Measurements from ENCODE around the gene TRPM3. TPM values are rescaled to one million over a fixed set of nuclear protein-coding genes. Genes with fewer than 3 reads are reported as not detected.
A peak's percentile ranks its signal among the peaks of the same experiment; 100 is the strongest.

Gene TRPM3
- polyA plus RNA-seq, 1 donor = 0.57 TPM

- no CpG with 5 or more reads among the region's 1 CpG for WGBS (ENCODE audit: insufficient coverage, low lambda C conversion rate)
- no peak overlapping the region for H3K27ac ChIP-seq (ENCODE audit: low read length)
- no peaks in the 10 kb centered on the region for H3K27me3 ChIP-seq (ENCODE audit: control insufficient read depth, insufficient read depth, low read length)
- H3K4me1 ChIP-seq (ENCODE audit: control insufficient read depth, insufficient read depth, low read length) = no peaks in the 10 kb centered on the region
- H3K9me3 ChIP-seq (ENCODE audit: control insufficient read depth, low read depth, low read length) = no peaks in the 10 kb centered on the region
- no peak overlapping the region for H3K4me3 ChIP-seq (ENCODE audit: low read length)
- H3K36me3 ChIP-seq (ENCODE audit: control insufficient read depth, insufficient read depth, low read length) = no peaks in the 10 kb centered on the region
- DNase-seq = no peak
Observed at GRCh38 chr9:70934642-70935041, 186.8 kb downstream of the TRPM3 start.

DNA sequence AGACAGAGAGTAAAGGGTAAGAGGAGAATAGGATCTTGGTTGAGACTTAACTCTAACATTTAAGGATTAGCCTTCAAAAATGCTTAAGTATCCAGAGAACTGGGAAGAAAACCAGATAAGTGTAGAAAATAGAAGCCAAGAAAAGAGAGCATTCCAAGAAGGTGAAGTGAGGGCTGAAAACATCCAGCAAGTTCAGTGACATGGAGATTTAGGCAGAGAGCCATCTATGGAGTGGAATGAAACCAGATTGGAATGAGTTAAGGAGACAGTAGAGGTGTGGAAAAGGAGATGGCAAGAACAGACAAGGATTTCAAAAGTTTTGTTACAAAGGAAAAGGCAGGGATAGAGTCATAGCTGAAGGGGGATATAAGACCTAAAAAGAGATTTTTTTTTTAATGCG lies 188.1 kb downstream of the TRPM3 start:
- H3K4me3 ChIP-seq (ENCODE audit: low read length) = no peak overlapping the region
- H3K27me3 ChIP-seq (ENCODE audit: control insufficient read depth, insufficient read depth, low read length) = no peaks in the 10 kb centered on the region
- no peaks in the 10 kb centered on the region for H3K9me3 ChIP-seq (ENCODE audit: control insufficient read depth, low read depth, low read length)
- no peaks in the 10 kb centered on the region for H3K36me3 ChIP-seq (ENCODE audit: control insufficient read depth, insufficient read depth, low read length)
- DNase-seq = no peak
- H3K4me1 ChIP-seq (ENCODE audit: control insufficient read depth, insufficient read depth, low read length) = no peaks in the 10 kb centered on the region
- no CpG with 5 or more reads among the region's 1 CpG for WGBS (ENCODE audit: insufficient coverage, low lambda C conversion rate)
- no peak overlapping the region for H3K27ac ChIP-seq (ENCODE audit: low read length)

DNA sequence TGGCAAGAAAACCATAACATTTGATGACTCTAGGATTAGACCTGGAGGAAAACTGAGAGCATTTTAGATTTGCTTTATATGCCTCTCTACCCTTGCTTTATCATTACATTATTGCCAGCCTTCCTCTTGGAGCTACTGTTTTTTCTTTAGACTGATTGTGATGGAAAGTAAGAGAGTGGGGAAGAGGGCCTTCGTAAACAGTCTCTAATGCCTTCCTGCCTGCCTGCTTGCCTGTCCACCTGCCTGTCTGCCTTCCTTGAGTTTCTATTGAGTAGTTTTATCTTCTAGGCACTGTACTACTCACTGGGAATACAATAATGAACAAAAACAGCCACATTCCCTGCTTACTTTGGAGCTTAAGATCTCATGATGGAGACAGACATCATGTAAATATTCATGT lies 189.3 kb downstream of the TRPM3 start:
- no peak overlapping the region for H3K27ac ChIP-seq (ENCODE audit: low read length)
- H3K27me3 ChIP-seq (ENCODE audit: control insufficient read depth, insufficient read depth, low read length) = no peaks in the 10 kb centered on the region
- no peaks in the 10 kb centered on the region for H3K9me3 ChIP-seq (ENCODE audit: control insufficient read depth, low read depth, low read length)
- DNase-seq = no peak
- no peaks in the 10 kb centered on the region for H3K36me3 ChIP-seq (ENCODE audit: control insufficient read depth, insufficient read depth, low read length)
- H3K4me3 ChIP-seq (ENCODE audit: low read length) = no peak overlapping the region
- no peaks in the 10 kb centered on the region for H3K4me1 ChIP-seq (ENCODE audit: control insufficient read depth, insufficient read depth, low read length)
- WGBS (ENCODE audit: insufficient coverage, low lambda C conversion rate) = no CpG with 5 or more reads among the region's 1 CpG

- WGBS (ENCODE audit: insufficient coverage, low lambda C conversion rate) = no CpG with 5 or more reads among the region's 2 CpGs
- Histone ChIP-seq H3K4me3 (ENCODE audit: low read length) (no peak overlapping the region), H3K27ac (ENCODE audit: low read length) (no peak overlapping the region), H3K27me3 (ENCODE audit: control insufficient read depth, insufficient read depth, low read length) (no peaks in the 10 kb centered on the region), H3K4me1 (ENCODE audit: control insufficient read depth, insufficient read depth, low read length) (no peaks in the 10 kb centered on the region), H3K9me3 (ENCODE audit: control insufficient read depth, low read depth, low read length) (no peaks in the 10 kb centered on the region), H3K36me3 (ENCODE audit: control insufficient read depth, insufficient read depth, low read length) (no peaks in the 10 kb centered on the region)
- no peak for DNase-seq
Observed at GRCh38 chr9:70927530-70927929, 193.9 kb downstream of the TRPM3 start.

DNA sequence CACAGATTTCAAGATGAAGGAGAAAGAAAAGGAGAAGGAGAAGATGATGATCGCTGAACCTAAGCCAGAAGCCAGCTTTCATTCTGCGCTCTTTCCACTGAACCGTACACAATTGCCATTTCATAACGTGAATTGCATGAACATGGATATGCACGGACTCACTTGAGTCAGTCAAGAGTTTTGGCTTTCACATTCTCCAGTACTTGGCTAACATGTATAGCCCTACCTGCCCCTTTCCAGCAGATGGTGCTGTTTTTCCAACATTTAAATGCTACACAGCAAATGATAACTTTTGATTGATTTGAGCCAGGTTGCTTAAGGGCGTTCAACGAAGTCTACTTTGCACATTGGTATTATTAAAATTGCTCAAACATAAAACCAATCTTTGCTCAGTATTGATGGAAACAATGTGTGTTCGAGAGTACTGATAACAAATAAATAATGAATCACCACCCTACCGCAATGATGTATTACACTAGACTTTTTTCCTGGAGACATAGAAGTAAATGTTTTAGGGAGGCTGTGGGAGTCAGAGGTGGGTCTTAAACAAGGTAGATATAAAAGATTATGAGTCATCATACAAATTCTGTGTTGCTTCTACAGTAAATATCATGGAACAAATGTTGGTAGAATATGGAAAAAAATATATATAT lies 196.4 kb downstream of the TRPM3 start:
- DNase-seq = peak; percentile 33 to 59
- 17% methylated on average over 1 of the region's 9 CpGs for WGBS (ENCODE audit: insufficient coverage, low lambda C conversion rate)
- H3K27ac ChIP-seq (ENCODE audit: low read length) = no peak overlapping the region
- H3K4me1 ChIP-seq (ENCODE audit: control insufficient read depth, insufficient read depth, low read length) = no peaks in the 10 kb centered on the region
- H3K36me3 ChIP-seq (ENCODE audit: control insufficient read depth, insufficient read depth, low read length) = no peaks in the 10 kb centered on the region
- no peaks in the 10 kb centered on the region for H3K27me3 ChIP-seq (ENCODE audit: control insufficient read depth, insufficient read depth, low read length)
- H3K4me3 ChIP-seq (ENCODE audit: low read length) = no peak overlapping the region
- no peaks in the 10 kb centered on the region for H3K9me3 ChIP-seq (ENCODE audit: control insufficient read depth, low read depth, low read length)

- Histone ChIP-seq H3K4me1 (ENCODE audit: control insufficient read depth, insufficient read depth, low read length) (no peaks in the 10 kb centered on the region), H3K4me3 (ENCODE audit: low read length) (no peak overlapping the region), H3K36me3 (ENCODE audit: control insufficient read depth, insufficient read depth, low read length) (no peaks in the 10 kb centered on the region), H3K27ac (ENCODE audit: low read length) (no peak overlapping the region), H3K9me3 (ENCODE audit: control insufficient read depth, low read depth, low read length) (no peaks in the 10 kb centered on the region), H3K27me3 (ENCODE audit: control insufficient read depth, insufficient read depth, low read length) (no peaks in the 10 kb centered on the region)
- no peak for DNase-seq
- 85% methylated on average over 5 of the region's 6 CpGs for WGBS (ENCODE audit: insufficient coverage, low lambda C conversion rate)
Observed at GRCh38 chr9:70924380-70924779, 197.0 kb downstream of the TRPM3 start.

GRCh38 chr9:70923961-70924360 lies 197.5 kb downstream of the TRPM3 start:
- H3K27ac ChIP-seq (ENCODE audit: low read length) = no peak overlapping the region
- H3K4me1 ChIP-seq (ENCODE audit: control insufficient read depth, insufficient read depth, low read length) = no peaks in the 10 kb centered on the region
- no peak for DNase-seq
- H3K27me3 ChIP-seq (ENCODE audit: control insufficient read depth, insufficient read depth, low read length) = no peaks in the 10 kb centered on the region
- no peaks in the 10 kb centered on the region for H3K9me3 ChIP-seq (ENCODE audit: control insufficient read depth, low read depth, low read length)
- no CpG with 5 or more reads among the region's 1 CpG for WGBS (ENCODE audit: insufficient coverage, low lambda C conversion rate)
- H3K4me3 ChIP-seq (ENCODE audit: low read length) = no peak overlapping the region
- no peaks in the 10 kb centered on the region for H3K36me3 ChIP-seq (ENCODE audit: control insufficient read depth, insufficient read depth, low read length)

- Histone ChIP-seq H3K36me3 (ENCODE audit: control insufficient read depth, insufficient read depth, low read length) (no peaks in the 10 kb centered on the region), H3K4me3 (ENCODE audit: low read length) (no peak overlapping the region), H3K27me3 (ENCODE audit: control insufficient read depth, insufficient read depth, low read length) (no peaks in the 10 kb centered on the region), H3K9me3 (ENCODE audit: control insufficient read depth, low read depth, low read length) (no peaks in the 10 kb centered on the region), H3K27ac (ENCODE audit: low read length) (no peak overlapping the region), H3K4me1 (ENCODE audit: control insufficient read depth, insufficient read depth, low read length) (no peaks in the 10 kb centered on the region)
- DNase-seq = no peak
- WGBS (ENCODE audit: insufficient coverage, low lambda C conversion rate) = no CpG with 5 or more reads among the region's 1 CpG
Observed at GRCh38 chr9:70921136-70921535, 200.3 kb downstream of the TRPM3 start.

- Histone ChIP-seq H3K4me3 (ENCODE audit: low read length) (no peak overlapping the region), H3K9me3 (ENCODE audit: control insufficient read depth, low read depth, low read length) (no peaks in the 10 kb centered on the region), H3K36me3 (ENCODE audit: control insufficient read depth, insufficient read depth, low read length) (no peaks in the 10 kb centered on the region), H3K27me3 (ENCODE audit: control insufficient read depth, insufficient read depth, low read length) (no peaks in the 10 kb centered on the region), H3K4me1 (ENCODE audit: control insufficient read depth, insufficient read depth, low read length) (no peaks in the 10 kb centered on the region), H3K27ac (ENCODE audit: low read length) (no peak overlapping the region)
- no CpG with 5 or more reads among the region's 7 CpGs for WGBS (ENCODE audit: insufficient coverage, low lambda C conversion rate)
- no peak for DNase-seq
Observed at GRCh38 chr9:70917277-70917676, 204.1 kb downstream of the TRPM3 start.

DNA sequence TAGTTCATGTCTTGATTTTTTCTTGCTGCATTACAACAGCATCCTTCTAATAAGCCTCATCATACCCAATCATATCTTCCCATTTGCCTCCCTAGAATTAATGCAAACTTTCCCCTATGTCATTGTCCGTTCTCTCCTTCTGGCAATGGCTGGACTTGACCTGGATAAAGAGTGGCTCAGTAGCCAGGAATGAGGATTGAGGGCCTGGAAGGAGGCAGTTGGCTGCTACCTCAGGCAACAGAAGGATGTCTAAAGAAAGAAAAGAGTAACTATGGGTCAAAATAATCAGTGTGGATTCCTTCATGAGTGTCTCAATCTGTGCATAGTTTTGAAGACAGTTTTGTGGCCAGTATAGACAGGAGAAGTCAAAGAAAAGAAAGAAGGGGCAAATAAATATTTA lies 209.6 kb downstream of the TRPM3 start:
- Histone ChIP-seq H3K4me3 (ENCODE audit: low read length) (no peak overlapping the region), H3K9me3 (ENCODE audit: control insufficient read depth, low read depth, low read length) (no peaks in the 10 kb centered on the region), H3K27ac (ENCODE audit: low read length) (no peak overlapping the region), H3K36me3 (ENCODE audit: control insufficient read depth, insufficient read depth, low read length) (no peaks in the 10 kb centered on the region), H3K4me1 (ENCODE audit: control insufficient read depth, insufficient read depth, low read length) (no peaks in the 10 kb centered on the region), H3K27me3 (ENCODE audit: control insufficient read depth, insufficient read depth, low read length) (no peaks in the 10 kb centered on the region)
- no peak for DNase-seq
- no CpG with 5 or more reads among the region's 1 CpG for WGBS (ENCODE audit: insufficient coverage, low lambda C conversion rate)

DNA sequence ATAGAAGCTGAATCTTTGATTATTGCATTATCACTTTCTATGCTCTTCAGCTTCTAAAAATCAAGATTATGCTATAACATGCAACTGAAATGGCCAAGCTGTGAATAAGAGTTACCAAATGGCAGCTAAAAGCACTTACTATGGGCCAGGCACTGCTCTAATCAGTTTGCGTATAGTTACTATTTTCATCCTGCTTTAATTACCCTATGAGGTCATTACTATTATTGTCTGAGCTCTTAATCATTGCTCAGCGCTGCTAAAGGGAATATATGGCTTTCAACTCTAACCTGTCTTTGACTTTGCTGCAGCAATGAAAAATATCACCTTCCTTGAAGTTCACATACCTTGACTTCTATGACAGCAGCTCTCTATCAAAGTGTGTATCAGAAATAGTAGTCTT lies 210.8 kb downstream of the TRPM3 start:
- Histone ChIP-seq H3K27me3 (ENCODE audit: control insufficient read depth, insufficient read depth, low read length) (no peaks in the 10 kb centered on the region), H3K27ac (ENCODE audit: low read length) (no peak overlapping the region), H3K4me3 (ENCODE audit: low read length) (no peak overlapping the region), H3K9me3 (ENCODE audit: control insufficient read depth, low read depth, low read length) (no peaks in the 10 kb centered on the region), H3K4me1 (ENCODE audit: control insufficient read depth, insufficient read depth, low read length) (no peaks in the 10 kb centered on the region), H3K36me3 (ENCODE audit: control insufficient read depth, insufficient read depth, low read length) (no peaks in the 10 kb centered on the region)
- WGBS (ENCODE audit: insufficient coverage, low lambda C conversion rate) = 100% methylated on average over 1 of the region's 2 CpGs
- DNase-seq = no peak

Measured in large intestine (tissue), 3 donors.